Mesendoderm (in vitro differentiated cells): Measurements from ENCODE around the gene TTYH3.
"Not testable (repeated sequence)": the region's sequence is repeated elsewhere in the genome, so short reads cannot be mapped to it uniquely, and the experiment has no call there.

Source experiments
- DNase-seq: peaks from one replicate; pipeline ENCODE4 v3.0.0; 2013
- H2AK5ac ChIP-seq: 2 replicates; pipeline ENCODE4 v1.6.1; 2013; ENCODE audit warnings: low read length, inconsistent platforms
- H2BK120ac ChIP-seq: 2 replicates; pipeline ENCODE4 v1.6.1; 2013; ENCODE audit warnings: low read depth, mild to moderate bottlenecking, low read length, moderate library complexity, mixed read lengths
- H2BK15ac ChIP-seq: replicated peaks from 2 replicates; pipeline ENCODE4 v1.6.1; 2013; ENCODE audit warnings: low read depth, mild to moderate bottlenecking, moderate library complexity
- H2BK5ac ChIP-seq: 2 replicates; pipeline ENCODE4 v1.6.1; 2013; ENCODE audit warnings: low read length, inconsistent platforms
- H3K18ac ChIP-seq: 2 replicates; pipeline ENCODE4 v1.6.1; 2013; ENCODE audit warnings: mild to moderate bottlenecking, low read length, mixed read lengths
- H3K23ac ChIP-seq: one replicate; pipeline ENCODE4 v1.6.1; 2013; ENCODE audit warnings: low read length
- H3K27ac ChIP-seq: 2 replicates; pipeline ENCODE4 v1.5.1; 2013; ENCODE audit warnings: low read depth, mild to moderate bottlenecking, inconsistent platforms, low read length, moderate library complexity
- H3K27me3 ChIP-seq: 2 replicates; pipeline ENCODE4 v1.6.1; 2013; ENCODE audit warnings: low read length, control low read depth, mild to moderate bottlenecking, inconsistent platforms; ENCODE audit not compliant: insufficient read depth, poor library complexity
- H3K36me3 ChIP-seq: 2 replicates; pipeline ENCODE4 v1.6.1; 2013; ENCODE audit warnings: low read length, inconsistent platforms; ENCODE audit not compliant: control insufficient read depth, insufficient read depth
- H3K4ac ChIP-seq: one replicate; pipeline ENCODE4 v1.6.1; 2013; ENCODE audit warnings: low read depth, mild to moderate bottlenecking, low read length, moderate library complexity
- H3K4me1 ChIP-seq: 2 replicates; pipeline ENCODE4 v1.6.1; 2013; ENCODE audit warnings: low read depth, low read length, inconsistent platforms; ENCODE audit not compliant: control insufficient read depth
- H3K4me2 ChIP-seq: 2 replicates; pipeline ENCODE4 v1.6.1; 2013; ENCODE audit warnings: low read length
- H3K4me3 ChIP-seq: 2 replicates; pipeline ENCODE4 v1.5.1; 2013; ENCODE audit warnings: mild to moderate bottlenecking, low read length
- H3K56ac ChIP-seq: one replicate; pipeline ENCODE4 v1.6.1; 2013; ENCODE audit warnings: low read length
- H3K79me1 ChIP-seq: 2 replicates; pipeline ENCODE4 v1.6.1; 2013; ENCODE audit warnings: low read length, inconsistent platforms
- H3K79me2 ChIP-seq: 2 replicates; pipeline ENCODE4 v1.6.1; 2013; ENCODE audit warnings: mild to moderate bottlenecking, low read length; ENCODE audit not compliant: control insufficient read depth, insufficient read depth
- H3K9ac ChIP-seq: 2 replicates; pipeline ENCODE4 v1.6.1; 2013; ENCODE audit warnings: low read length, inconsistent platforms
- H4K5ac ChIP-seq: one replicate; pipeline ENCODE4 v1.6.1; 2013; ENCODE audit warnings: low read length
- H4K8ac ChIP-seq: one replicate; pipeline ENCODE4 v1.6.1; 2013; ENCODE audit warnings: low read depth, mild to moderate bottlenecking, control low read depth, low read length, moderate library complexity
- WGBS: extraction: QIAGEN DNeasy Blood & Tissue Kit; methylation state at CpG from one replicate; pipeline ENCODE4 v1.1.7; 2013; ENCODE audit warnings: low lambda C conversion rate, missing lambda C conversion rate; ENCODE audit not compliant: insufficient coverage; ENCODE audit errors: extremely low coverage; 5-methylcytosine and 5-hydroxymethylcytosine counted together

The TTYH3 gene

GRCh38 chr7:2670720-2671391, 39.1 kb downstream of the TTYH3 start:
- no peak overlapping the region for H3K56ac ChIP-seq
- H3K79me2 ChIP-seq = no peaks in the 10 kb centered on the region
- H2AK5ac ChIP-seq = no peak overlapping the region
- no peak overlapping the region for H3K9ac ChIP-seq
- H3K4ac ChIP-seq = no peak overlapping the region
- H3K23ac ChIP-seq = no peak overlapping the region
- H3K27ac ChIP-seq = no peak overlapping the region
- no peak overlapping the region for H3K4me2 ChIP-seq
- H2BK15ac ChIP-seq = no peak overlapping the region
- peak; percentile 81 for DNase-seq
- H3K18ac ChIP-seq = no peak overlapping the region
- H4K8ac ChIP-seq = no peak overlapping the region
- H4K5ac ChIP-seq = no peak overlapping the region
- no peaks in the 10 kb centered on the region for H3K36me3 ChIP-seq
- no peak overlapping the region for H2BK5ac ChIP-seq
- H3K27me3 ChIP-seq = no peaks in the 10 kb centered on the region
- WGBS = no CpG with 5 or more reads among the region's 25 CpGs
- no peak overlapping the region for H3K4me3 ChIP-seq
- no peaks in the 10 kb centered on the region for H3K4me1 ChIP-seq
- H3K79me1 ChIP-seq = no peaks in the 10 kb centered on the region
- no peak overlapping the region for H2BK120ac ChIP-seq

GRCh38 chr7:2673214-2673613, 41.4 kb downstream of the TTYH3 start:
- H2BK15ac ChIP-seq, H3K4me1 ChIP-seq, H3K56ac ChIP-seq, H3K36me3 ChIP-seq, H3K4me2 ChIP-seq, H3K4me3 ChIP-seq, H3K23ac ChIP-seq, H3K27me3 ChIP-seq, H2AK5ac ChIP-seq, H3K79me1 ChIP-seq, H3K4ac ChIP-seq, DNase-seq, H3K27ac ChIP-seq, H2BK5ac ChIP-seq, H4K8ac ChIP-seq, H4K5ac ChIP-seq, H3K9ac ChIP-seq, H2BK120ac ChIP-seq, H3K79me2 ChIP-seq, H3K18ac ChIP-seq: not testable (repeated sequence)
- WGBS = no CpG with 5 or more reads among the region's 6 CpGs

GRCh38 chr7:2673934-2674333, 42.1 kb downstream of the TTYH3 start:
- H3K4ac ChIP-seq = no peak overlapping the region
- no peak overlapping the region for H3K23ac ChIP-seq
- H2BK5ac ChIP-seq = no peak overlapping the region
- no peaks in the 10 kb centered on the region for H3K36me3 ChIP-seq
- H3K79me2 ChIP-seq = no peaks in the 10 kb centered on the region
- H3K4me1 ChIP-seq = no peaks in the 10 kb centered on the region
- H3K27ac ChIP-seq = no peak overlapping the region
- H3K9ac ChIP-seq = no peak overlapping the region
- no peak overlapping the region for H2BK120ac ChIP-seq
- no peak overlapping the region for H3K56ac ChIP-seq
- no peak overlapping the region for H2AK5ac ChIP-seq
- no peaks in the 10 kb centered on the region for H3K27me3 ChIP-seq
- no peaks in the 10 kb centered on the region for H3K79me1 ChIP-seq
- H4K8ac ChIP-seq = no peak overlapping the region
- H3K4me2 ChIP-seq = no peak overlapping the region
- no peak overlapping the region for H3K18ac ChIP-seq
- no peak overlapping the region for H2BK15ac ChIP-seq
- DNase-seq = no peak
- H4K5ac ChIP-seq = no peak overlapping the region
- H3K4me3 ChIP-seq = no peak overlapping the region

GRCh38 chr7:2675256-2675764, 43.5 kb downstream of the TTYH3 start:
- Histone ChIP-seq H3K4me1 (no peaks in the 10 kb centered on the region), H3K79me1 (no peaks in the 10 kb centered on the region), H2AK5ac (no peak overlapping the region), H4K8ac (no peak overlapping the region), H3K18ac (no peak overlapping the region), H3K79me2 (no peaks in the 10 kb centered on the region), H3K4ac (no peak overlapping the region), H2BK5ac (no peak overlapping the region), H4K5ac (no peak overlapping the region), H3K27ac (no peak overlapping the region), H2BK120ac (no peak overlapping the region), H2BK15ac (no peak overlapping the region), H3K23ac (no peak overlapping the region), H3K27me3 (no peaks in the 10 kb centered on the region), H3K36me3 (no peaks in the 10 kb centered on the region), H3K56ac (no peak overlapping the region), H3K4me3 (no peak overlapping the region), H3K9ac (no peak overlapping the region), H3K4me2 (no peak overlapping the region)
- no peak for DNase-seq
- no CpG with 5 or more reads among the region's 9 CpGs for WGBS

- not testable (repeated sequence) for DNase-seq, H2BK5ac ChIP-seq, H3K9ac ChIP-seq, H3K4ac ChIP-seq, H3K36me3 ChIP-seq, H2BK15ac ChIP-seq, H2AK5ac ChIP-seq, H3K4me1 ChIP-seq, H3K79me2 ChIP-seq, H4K8ac ChIP-seq, H2BK120ac ChIP-seq, H3K4me3 ChIP-seq, H3K56ac ChIP-seq, H3K23ac ChIP-seq, H3K27me3 ChIP-seq, H3K27ac ChIP-seq, H4K5ac ChIP-seq, H3K18ac ChIP-seq, H3K79me1 ChIP-seq, H3K4me2 ChIP-seq
- WGBS = no CpG with 5 or more reads among the region's 8 CpGs
Observed at GRCh38 chr7:2676576-2676975, 44.8 kb downstream of the TTYH3 start.

GRCh38 chr7:2678454-2678853, 46.7 kb downstream of the TTYH3 start:
- H3K4me1 ChIP-seq, H3K27me3 ChIP-seq, H4K5ac ChIP-seq, H2AK5ac ChIP-seq, H3K4me2 ChIP-seq, H3K27ac ChIP-seq, H3K56ac ChIP-seq, H3K79me2 ChIP-seq, H3K79me1 ChIP-seq, H3K23ac ChIP-seq, H3K4ac ChIP-seq, DNase-seq, H4K8ac ChIP-seq, H3K4me3 ChIP-seq, H2BK5ac ChIP-seq, H3K36me3 ChIP-seq, H3K9ac ChIP-seq, H3K18ac ChIP-seq, H2BK15ac ChIP-seq, H2BK120ac ChIP-seq: not testable (repeated sequence)
- WGBS = no CpG with 5 or more reads among the region's 15 CpGs
